Measurements from ENCODE around the gene IFNAR1.
A peak's percentile ranks its signal among the peaks of the same experiment; 100 is the strongest.

Gene IFNAR1

DNA sequence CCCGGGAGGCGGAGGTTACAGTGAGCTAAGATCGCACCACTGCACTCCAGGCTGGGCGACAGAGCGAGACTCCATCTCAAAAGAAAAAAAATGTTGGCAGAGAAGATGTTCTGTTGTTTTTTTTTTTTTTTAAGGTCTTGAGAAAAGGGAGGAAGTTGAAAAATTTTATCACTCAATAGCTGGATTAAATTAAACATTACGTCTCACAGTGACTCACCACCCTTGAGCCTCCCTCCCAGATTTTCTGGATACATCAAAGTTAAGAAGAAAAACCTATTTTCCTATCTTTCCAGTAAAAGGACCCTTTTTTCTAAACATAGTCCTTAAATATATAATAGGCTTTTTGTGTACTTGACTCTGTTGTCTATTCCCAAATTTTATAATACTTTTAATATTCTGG, 35.5 kb downstream of the IFNAR1 start:
- TF ChIP-seq TAF1 (IDR thresholded peaks at IDR 0.05; ENCODE audit: low read depth) (no peak), YY1 (IDR thresholded peaks at IDR 0.05; ENCODE audit: low read depth) (no peak), TCF12 (IDR thresholded peaks at IDR 0.05; ENCODE audit: low read depth) (no peak), NFIC (IDR thresholded peaks at IDR 0.05) (no peak), USF1 (IDR thresholded peaks at IDR 0.05) (no peak), EP300 (IDR thresholded peaks at IDR 0.05; ENCODE audit: borderline replicate concordance) (no peak), ZBTB7A (IDR thresholded peaks at IDR 0.05; ENCODE audit: low read depth) (no peak), CEBPB (IDR thresholded peaks at IDR 0.05) (no peak), FOXM1 (IDR thresholded peaks at IDR 0.05; ENCODE audit: borderline replicate concordance, low read depth) (no peak), RAD21 (IDR thresholded peaks at IDR 0.05; ENCODE audit: low read depth) (no peak), TEAD4 (IDR thresholded peaks at IDR 0.05) (no peak), EGR1 (IDR thresholded peaks at IDR 0.05) (no peak), CREB1 (IDR thresholded peaks at IDR 0.05; ENCODE audit: low read depth) (no peak)
- TF ChIP-seq, protein P1, sequence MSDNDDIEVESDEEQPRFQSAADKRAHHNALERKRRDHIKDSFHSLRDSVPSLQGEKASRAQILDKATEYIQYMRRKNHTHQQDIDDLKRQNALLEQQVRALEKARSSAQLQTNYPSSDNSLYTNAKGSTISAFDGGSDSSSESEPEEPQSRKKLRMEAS (IDR thresholded peaks at IDR 0.05) = no peak
- TF ChIP-seq, protein P2, sequence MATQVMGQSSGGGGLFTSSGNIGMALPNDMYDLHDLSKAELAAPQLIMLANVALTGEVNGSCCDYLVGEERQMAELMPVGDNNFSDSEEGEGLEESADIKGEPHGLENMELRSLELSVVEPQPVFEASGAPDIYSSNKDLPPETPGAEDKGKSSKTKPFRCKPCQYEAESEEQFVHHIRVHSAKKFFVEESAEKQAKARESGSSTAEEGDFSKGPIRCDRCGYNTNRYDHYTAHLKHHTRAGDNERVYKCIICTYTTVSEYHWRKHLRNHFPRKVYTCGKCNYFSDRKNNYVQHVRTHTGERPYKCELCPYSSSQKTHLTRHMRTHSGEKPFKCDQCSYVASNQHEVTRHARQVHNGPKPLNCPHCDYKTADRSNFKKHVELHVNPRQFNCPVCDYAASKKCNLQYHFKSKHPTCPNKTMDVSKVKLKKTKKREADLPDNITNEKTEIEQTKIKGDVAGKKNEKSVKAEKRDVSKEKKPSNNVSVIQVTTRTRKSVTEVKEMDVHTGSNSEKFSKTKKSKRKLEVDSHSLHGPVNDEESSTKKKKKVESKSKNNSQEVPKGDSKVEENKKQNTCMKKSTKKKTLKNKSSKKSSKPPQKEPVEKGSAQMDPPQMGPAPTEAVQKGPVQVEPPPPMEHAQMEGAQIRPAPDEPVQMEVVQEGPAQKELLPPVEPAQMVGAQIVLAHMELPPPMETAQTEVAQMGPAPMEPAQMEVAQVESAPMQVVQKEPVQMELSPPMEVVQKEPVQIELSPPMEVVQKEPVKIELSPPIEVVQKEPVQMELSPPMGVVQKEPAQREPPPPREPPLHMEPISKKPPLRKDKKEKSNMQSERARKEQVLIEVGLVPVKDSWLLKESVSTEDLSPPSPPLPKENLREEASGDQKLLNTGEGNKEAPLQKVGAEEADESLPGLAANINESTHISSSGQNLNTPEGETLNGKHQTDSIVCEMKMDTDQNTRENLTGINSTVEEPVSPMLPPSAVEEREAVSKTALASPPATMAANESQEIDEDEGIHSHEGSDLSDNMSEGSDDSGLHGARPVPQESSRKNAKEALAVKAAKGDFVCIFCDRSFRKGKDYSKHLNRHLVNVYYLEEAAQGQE (IDR thresholded peaks at IDR 0.05; ENCODE audit: low read depth) = no peak

DNA sequence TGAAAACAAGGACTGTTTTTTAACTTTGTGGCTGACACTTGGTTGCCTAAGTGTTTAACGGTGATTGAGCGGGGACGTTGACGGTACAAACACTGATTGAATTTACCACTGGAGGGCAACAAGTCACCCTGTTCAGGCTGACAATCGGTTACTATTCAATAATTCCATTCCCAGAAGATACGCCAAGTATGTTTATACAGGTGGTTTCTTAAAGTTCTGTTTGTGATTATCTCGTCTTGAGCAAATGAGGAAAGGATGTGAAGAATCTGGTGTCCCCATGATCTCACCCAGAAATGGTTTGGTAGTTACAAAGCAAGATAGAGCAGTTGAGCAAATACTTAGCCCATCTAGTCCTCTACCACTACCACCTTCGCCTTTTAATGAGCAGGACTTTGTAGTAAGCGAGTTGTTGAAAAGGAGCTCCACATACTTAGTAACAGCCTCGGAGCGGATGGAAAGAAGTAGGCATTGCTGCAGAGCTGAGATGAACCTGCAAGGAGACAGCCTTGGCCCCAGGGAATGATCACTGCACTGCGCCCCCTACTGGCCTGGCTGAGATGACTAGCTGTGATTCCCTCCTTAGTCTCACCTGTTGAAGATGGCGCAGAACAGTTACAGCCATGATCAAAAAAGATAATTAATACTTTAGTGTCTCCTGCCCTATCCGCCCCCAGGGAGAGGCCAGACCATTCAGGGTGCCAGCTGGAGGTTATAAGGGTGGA, 36.3 kb downstream of the IFNAR1 start:
- TF ChIP-seq CEBPB (IDR thresholded peaks at IDR 0.05) (no peak), RAD21 (IDR thresholded peaks at IDR 0.05; ENCODE audit: low read depth) (peak; percentile 64), USF1 (IDR thresholded peaks at IDR 0.05) (no peak), TCF12 (IDR thresholded peaks at IDR 0.05; ENCODE audit: low read depth) (no peak), TAF1 (IDR thresholded peaks at IDR 0.05; ENCODE audit: low read depth) (no peak), YY1 (IDR thresholded peaks at IDR 0.05; ENCODE audit: low read depth) (peak; percentile 59; the same call in 1 of the 2 replicates), NFIC (IDR thresholded peaks at IDR 0.05) (no peak), CREB1 (IDR thresholded peaks at IDR 0.05; ENCODE audit: low read depth) (no peak), ZBTB7A (IDR thresholded peaks at IDR 0.05; ENCODE audit: low read depth) (no peak), FOXM1 (IDR thresholded peaks at IDR 0.05; ENCODE audit: borderline replicate concordance, low read depth) (no peak), EGR1 (IDR thresholded peaks at IDR 0.05) (no peak), EP300 (IDR thresholded peaks at IDR 0.05; ENCODE audit: borderline replicate concordance) (0 out of 2 replicates have a peak, but pooled peaks have one; percentile 11), TEAD4 (IDR thresholded peaks at IDR 0.05) (no peak)
- TF ChIP-seq, protein P2 (IDR thresholded peaks at IDR 0.05; ENCODE audit: low read depth) = no peak
- TF ChIP-seq, protein P1 (IDR thresholded peaks at IDR 0.05) = 0 out of 2 replicates have a peak, but pooled peaks have one; percentile 16

DNA sequence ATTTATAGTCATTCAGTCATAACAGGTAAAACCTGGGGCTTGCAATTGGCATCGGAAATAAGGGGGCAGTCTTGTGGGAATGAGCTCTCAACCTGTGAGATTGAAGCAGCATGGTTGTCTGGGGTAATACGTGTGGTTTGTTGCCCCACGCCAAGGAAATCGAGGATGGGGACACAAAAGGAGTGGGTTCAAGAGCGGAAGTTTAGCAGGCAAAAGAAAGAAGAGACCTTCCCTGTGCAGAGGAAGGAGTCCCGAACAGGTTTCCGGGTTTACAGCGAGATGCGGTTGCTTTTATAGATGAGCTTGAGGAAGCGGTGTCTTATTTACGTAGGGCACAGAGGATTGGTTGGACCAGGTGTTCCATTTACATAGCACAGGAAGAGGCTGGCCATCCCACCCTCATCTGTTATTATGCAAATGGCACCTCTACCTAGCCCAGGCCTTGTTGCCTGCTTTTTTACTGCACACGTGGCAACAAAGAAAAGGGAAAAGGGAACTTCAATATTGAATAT, 37.3 kb downstream of the IFNAR1 start:
- TF ChIP-seq RAD21 (IDR thresholded peaks at IDR 0.05; ENCODE audit: low read depth) = no peak
- TF ChIP-seq TCF12 (IDR thresholded peaks at IDR 0.05; ENCODE audit: low read depth) = no peak
- no peak for TF ChIP-seq EP300 (IDR thresholded peaks at IDR 0.05; ENCODE audit: borderline replicate concordance)

- no peak for TF ChIP-seq TCF12 (IDR thresholded peaks at IDR 0.05; ENCODE audit: low read depth)
- TF ChIP-seq FOXM1 (IDR thresholded peaks at IDR 0.05; ENCODE audit: borderline replicate concordance, low read depth) = no peak
- TF ChIP-seq EP300 (IDR thresholded peaks at IDR 0.05; ENCODE audit: borderline replicate concordance) = no peak
- no peak for TF ChIP-seq TAF1 (IDR thresholded peaks at IDR 0.05; ENCODE audit: low read depth)
- no peak for TF ChIP-seq YY1 (IDR thresholded peaks at IDR 0.05; ENCODE audit: low read depth)
- TF ChIP-seq NFIC (IDR thresholded peaks at IDR 0.05) = no peak
- no peak for TF ChIP-seq EGR1 (IDR thresholded peaks at IDR 0.05)
- no peak for TF ChIP-seq USF1 (IDR thresholded peaks at IDR 0.05)
- TF ChIP-seq RAD21 (IDR thresholded peaks at IDR 0.05; ENCODE audit: low read depth) = no peak
- TF ChIP-seq, protein P1 (IDR thresholded peaks at IDR 0.05) = no peak
- TF ChIP-seq, protein P2 (IDR thresholded peaks at IDR 0.05; ENCODE audit: low read depth) = no peak
- TF ChIP-seq CEBPB (IDR thresholded peaks at IDR 0.05) = no peak
- TF ChIP-seq ZBTB7A (IDR thresholded peaks at IDR 0.05; ENCODE audit: low read depth) = no peak
- no peak for TF ChIP-seq CREB1 (IDR thresholded peaks at IDR 0.05; ENCODE audit: low read depth)
- no peak for TF ChIP-seq TEAD4 (IDR thresholded peaks at IDR 0.05)
These were observed 40.1 kb downstream of the IFNAR1 start for GRCh38 chr21:33364830-33365229.
